Eye (tissue), 1 donor: ENCODE data around the gene SLC35F2.
"Not testable (repeated sequence)": the region's sequence is repeated elsewhere in the genome, so short reads cannot be mapped to it uniquely, and the experiment has no call there.

Source experiments
- DNase-seq: peaks from one replicate; pipeline ENCODE4 v3.0.0-alpha.2; 2015

Gene SLC35F2

GRCh38 chr11:107785401-107785800 lies 73.2 kb downstream of the SLC35F2 start:
- DNase-seq, result no peak

DNA sequence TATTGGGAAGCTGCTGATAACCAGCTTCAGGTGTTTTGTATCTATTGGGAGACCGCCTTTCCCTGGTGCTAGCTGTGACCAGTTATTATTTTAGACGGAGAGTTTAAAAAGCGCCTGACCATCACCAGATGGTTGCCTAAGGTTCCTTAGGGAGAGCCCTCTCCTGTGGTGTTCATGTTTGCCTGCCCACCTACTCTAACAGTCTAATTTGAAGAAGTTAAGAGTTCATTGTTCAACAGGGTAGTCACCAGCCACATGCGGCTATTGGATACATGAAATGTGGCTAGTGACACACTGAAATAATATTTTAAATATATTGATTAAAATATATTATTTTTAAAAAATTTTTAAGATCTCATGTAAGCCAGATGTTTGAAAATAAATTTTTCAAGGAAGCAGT lies 75.5 kb downstream of the SLC35F2 start:
- DNase-seq, result no peak

GRCh38 chr11:107780775-107781174 lies 77.8 kb downstream of the SLC35F2 start:
- no peak for DNase-seq

- no peak for DNase-seq
Measured at GRCh38 chr11:107780136-107780535, 78.5 kb downstream of the SLC35F2 start.

GRCh38 chr11:107778839-107779517 lies 79.6 kb downstream of the SLC35F2 start:
- no peak for DNase-seq

- DNase-seq, result no peak
Measured at GRCh38 chr11:107777110-107777509, 81.5 kb downstream of the SLC35F2 start.

DNA sequence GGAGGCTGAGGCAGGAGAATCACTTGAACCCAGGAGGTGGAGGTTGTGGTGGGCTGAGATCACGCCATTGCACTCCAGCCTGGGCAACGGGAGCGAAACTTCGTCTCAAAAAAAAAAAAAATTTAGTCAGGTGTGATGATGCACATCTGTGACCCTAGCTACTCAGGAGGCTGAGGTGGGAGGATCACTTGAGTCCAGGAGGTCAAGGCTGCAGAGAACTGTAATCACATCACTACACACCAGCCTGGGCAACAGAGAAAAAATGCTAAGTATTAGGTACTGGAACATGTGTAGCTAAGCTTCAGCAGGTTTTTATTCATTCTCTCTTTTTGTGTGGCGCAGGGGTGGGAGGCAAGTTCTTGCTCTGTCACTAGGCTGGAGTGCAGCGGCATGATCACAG lies 82.5 kb downstream of the SLC35F2 start:
- DNase-seq, result no peak

DNA sequence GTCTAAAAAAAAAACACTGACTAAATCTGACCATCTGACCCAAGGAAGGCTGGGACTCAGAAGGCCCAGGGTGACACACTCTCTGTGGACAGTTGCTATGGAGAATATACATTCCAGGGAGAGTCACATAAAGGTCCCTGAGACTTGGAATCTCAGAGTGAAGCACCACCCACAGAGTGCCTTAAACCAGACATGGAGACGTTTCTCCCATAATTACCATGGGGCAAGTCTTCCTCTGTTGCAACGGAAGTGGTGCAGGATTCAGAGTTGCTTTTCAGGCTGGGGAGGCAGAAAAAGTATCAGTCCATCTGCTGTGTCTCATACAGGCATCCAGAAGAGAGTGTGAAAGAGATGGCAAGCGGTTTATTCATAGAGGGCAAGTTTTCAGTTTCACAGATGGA lies 88.0 kb downstream of the SLC35F2 start:
- peak; percentile 9 for DNase-seq

DNA sequence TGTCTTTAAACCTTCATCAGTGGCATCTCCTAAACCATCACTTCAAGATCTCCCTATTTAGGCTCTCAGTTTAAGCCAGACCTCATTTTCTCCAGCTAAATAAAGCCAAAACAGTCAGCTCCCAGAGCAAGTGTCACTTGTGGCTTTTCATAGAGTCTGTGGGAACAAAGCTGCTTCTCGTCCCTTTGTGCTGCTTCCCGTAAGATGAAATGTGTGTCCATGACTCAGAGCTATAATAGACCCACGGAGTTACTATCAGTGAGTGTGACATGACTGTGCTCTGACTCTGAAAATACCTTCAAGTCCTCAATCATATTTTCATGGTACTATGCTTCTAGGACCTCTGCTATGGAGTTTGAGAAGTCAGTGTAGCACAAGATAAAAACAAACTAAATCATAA lies 89.4 kb downstream of the SLC35F2 start:
- DNase-seq, result no peak

- not testable (repeated sequence) for DNase-seq
Measured at GRCh38 chr11:107758719-107759355, 99.8 kb downstream of the SLC35F2 start.

DNA sequence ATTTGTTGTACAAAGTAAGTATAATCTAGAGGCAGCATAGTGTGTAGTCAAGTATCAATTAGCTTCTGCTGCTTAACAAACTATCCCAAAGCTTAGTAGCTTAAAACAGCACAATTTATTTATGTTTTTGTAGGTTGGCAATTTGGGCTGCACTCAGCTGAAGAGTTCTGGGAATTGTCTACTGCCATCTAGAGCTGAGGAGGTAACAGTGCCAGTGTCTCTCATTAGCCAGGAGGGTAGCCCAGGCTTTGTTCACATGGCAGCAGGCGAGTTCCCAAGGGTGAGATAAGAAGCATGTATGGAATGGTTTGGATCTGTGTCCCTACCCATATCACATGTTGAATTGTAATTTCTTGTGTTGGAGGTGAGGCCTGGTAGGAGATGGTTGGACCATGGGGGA lies 100.9 kb downstream of the SLC35F2 start:
- no peak for DNase-seq

DNA sequence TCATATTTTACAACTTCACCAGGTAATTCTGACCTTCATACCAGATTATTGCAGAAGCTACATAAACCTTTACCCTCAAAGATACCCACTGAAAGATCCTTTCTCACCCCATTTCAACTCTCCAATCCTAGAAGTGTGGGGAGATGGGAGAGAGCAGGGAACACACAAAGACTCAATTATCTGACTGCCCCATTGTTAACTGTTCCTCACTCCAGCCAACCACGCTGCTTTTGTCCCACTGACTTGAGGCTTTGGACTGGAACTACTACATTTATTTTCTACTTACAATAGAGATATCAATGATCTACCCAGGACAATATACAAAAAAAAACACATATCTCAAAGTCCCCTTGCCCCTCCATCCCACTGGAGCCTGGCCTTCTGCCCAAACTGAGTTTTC lies 102.0 kb downstream of the SLC35F2 start:
- no peak for DNase-seq

DNA sequence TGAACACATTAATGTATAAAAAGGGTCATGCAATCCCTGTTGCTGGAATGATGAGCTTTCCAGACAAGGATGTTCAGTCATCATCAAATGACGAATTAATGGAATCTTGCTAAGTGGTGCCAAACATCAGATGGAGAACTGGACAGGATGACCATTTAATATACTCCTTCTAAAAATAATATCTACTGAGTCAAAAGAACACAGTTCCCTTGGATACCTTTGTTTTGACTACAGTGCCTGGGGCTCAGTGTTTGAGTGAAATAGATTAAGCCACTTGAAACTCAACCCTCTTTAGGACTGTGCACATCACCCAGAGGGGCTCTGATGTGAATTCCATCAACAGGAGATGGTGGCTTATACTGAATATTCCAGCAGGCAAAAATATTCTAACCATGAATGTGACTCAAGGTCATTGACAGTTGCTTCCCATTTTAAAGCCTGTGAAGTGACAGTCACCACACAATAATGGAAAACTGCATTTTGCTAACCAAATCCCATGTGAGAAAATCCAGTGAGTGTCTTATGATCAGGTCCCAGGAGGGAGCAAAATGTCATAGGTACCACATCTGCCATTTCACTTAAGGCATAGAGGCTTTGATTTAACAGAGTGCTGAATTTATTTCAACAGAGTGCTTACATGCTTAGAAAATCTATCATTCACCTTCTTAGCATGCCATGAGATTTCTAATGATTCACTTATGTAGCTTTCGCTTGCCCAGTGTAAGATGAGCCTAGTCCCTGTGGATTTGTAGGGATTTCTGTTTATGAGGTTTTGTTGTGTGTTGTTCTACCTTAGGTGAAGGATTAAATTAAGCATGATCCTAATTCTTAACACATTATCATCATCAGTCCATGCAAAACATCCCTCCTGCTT lies 105.4 kb downstream of the SLC35F2 start:
- DNase-seq, result peak; percentile 64

DNA sequence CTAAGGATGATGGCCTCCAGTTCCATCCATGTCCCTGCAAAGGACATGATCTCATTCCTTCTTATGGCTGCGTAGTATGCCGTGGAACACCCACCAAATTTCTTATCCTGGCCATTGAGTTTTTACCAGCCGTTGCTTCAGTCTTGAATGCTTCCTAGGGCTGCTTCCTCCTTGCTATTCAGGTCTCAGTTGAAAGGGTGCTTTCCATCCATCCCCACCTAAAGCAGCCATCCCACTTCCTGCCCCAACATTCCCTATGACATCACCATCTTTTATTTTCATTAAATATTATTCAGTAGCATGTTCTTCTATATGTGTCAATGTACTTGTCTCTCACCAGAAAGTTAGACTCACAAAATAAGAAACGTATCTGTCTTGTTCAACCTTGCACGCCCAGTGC lies 106.1 kb downstream of the SLC35F2 start:
- DNase-seq, result no peak

DNA sequence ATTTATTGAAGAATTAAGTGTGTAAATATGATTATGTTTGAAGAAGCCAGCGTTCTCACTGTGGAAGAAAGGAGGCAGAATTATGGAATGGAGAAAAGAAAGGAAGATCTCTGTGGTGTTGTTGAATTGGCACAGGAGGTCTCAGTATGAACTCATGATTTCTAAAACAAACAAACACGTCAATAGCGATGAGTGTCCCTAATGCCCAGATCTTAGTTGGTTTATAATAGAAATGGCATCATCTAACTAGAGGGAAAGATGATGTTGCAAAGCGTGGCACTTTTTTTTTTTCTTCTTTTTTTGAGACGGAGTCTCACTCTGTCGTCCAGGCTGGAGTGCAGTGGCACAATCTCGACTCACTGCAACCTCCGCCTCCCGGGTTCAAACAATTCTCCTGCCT lies 107.5 kb downstream of the SLC35F2 start:
- DNase-seq, result no peak

DNA sequence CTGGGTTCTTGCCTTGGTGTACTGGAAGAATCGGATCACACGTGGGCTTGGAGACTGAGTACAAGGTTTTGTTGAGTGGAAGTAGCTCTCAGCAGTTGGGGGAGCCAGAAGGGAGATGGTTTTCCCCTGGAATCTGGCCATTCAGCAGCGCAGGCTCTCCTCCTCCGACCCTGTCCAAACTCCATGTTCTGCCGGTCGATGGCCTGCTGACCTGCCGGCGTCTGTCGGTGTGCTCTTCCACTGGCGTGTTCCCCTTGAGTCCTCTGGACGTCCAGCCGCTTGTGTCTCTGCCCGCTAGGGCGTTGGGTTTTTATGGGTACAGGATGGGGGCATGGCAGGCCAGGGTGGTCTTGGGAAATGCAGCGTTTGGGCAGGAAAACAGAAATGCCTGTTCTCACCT lies 108.3 kb downstream of the SLC35F2 start:
- no peak for DNase-seq

GRCh38 chr11:107747622-107748021 lies 111.0 kb downstream of the SLC35F2 start:
- DNase-seq, result no peak

DNA sequence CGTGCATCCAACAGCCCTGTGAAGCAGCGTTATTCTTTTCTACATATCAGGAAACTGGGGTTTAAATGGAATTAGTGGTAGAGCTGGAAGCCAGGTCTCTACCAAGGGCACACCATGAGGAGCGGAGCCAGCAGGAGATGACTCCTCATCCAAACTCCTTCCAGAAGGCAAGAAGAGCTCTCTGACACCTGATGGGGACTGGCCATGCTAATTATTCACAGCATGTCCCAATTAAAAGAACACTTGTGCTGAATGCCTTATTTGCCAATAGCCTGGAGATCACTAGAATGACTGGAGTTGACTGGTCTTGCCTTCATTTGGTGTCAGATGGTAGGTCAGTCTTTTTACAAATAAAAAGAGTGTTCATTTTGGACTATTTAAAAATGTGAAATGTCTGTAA lies 113.9 kb downstream of the SLC35F2 start:
- no peak for DNase-seq

- peak; percentile 41 for DNase-seq
Measured at GRCh38 chr11:107743191-107743590, 115.4 kb downstream of the SLC35F2 start.

DNA sequence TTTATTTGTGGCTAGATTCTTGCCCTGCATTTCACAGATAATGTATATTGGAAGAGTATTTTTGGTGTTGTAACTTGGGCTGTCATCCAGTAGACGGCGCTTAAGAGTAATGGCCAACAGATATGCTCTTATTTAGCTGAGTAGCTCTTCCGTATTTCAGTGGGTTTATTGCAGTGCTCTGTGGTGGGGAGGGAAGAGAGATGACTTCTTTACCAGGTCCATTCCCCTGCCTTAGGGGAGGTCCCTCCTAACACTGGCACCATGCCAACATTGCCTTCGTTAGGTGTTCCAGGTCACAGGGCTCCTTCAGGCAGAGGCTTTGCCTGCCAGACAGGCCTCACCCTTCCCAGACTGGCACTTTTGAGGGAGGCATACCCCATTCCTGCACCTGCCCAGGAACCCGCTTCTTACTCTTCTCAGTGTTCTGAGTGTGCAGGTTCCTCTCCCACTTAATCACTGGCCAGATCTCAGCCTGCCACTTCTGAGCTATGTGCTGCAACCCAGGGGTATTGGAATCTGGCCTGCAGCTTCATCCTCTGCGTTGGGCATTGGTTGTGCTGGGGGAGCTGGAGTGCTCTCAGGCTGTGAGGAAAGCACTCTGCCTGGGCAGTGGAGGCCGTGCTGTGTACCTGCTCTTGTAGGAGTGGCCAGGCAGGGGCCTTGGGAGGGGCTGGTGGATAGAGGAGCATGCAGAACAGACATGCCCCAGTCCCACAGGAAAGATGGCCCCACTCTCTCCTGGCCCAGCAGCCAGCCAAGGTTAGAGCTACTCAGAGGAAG lies 117.4 kb downstream of the SLC35F2 start:
- DNase-seq, result no peak
